Stimulated activated naive CD8-positive, alpha-beta T cell treated with anti-CD3 and anti-CD28 coated beads, Interleukin-15, amount 100 ng/mL, for 72 hours (primary cell): ENCODE results near the gene LYST.

Experiments
- ATAC-seq: fragments of 150-1000 bp; cut with Tn5 transposase; 2 replicates; pipeline ENCODE4 v1.10.0; 2021; ENCODE audit warnings: mild to moderate bottlenecking, moderate library complexity
- DNase-seq, 2 donors: peaks; one replicate each; pipeline ENCODE4 v3.0.0; 2021 to 2022
- H3K27ac Mint-ChIP-seq, 2 donors: one replicate each; pipeline ENCODE4 v1.8.0; 2022; ENCODE audit warnings: mild to moderate bottlenecking in 2 of 2, mixed read lengths in 2 of 2, moderate library complexity in 2 of 2
- H3K27me3 Mint-ChIP-seq: one replicate; pipeline ENCODE4 v1.8.0; 2022; ENCODE audit warnings: mixed read lengths
- H3K4me1 Mint-ChIP-seq: one replicate; pipeline ENCODE4 v1.8.0; 2022; ENCODE audit warnings: mild to moderate bottlenecking, mixed read lengths
- H3K4me3 Mint-ChIP-seq, 2 donors: one replicate each; pipeline ENCODE4 v1.8.0; 2022; ENCODE audit warnings: mild to moderate bottlenecking in 2 of 2, mixed read lengths in 2 of 2, moderate library complexity in 1 of 2
- H3K9me3 Mint-ChIP-seq, 2 donors: one replicate each; pipeline ENCODE4 v1.8.0; 2022; ENCODE audit warnings: mixed read lengths in 2 of 2

LYST gene

DNA sequence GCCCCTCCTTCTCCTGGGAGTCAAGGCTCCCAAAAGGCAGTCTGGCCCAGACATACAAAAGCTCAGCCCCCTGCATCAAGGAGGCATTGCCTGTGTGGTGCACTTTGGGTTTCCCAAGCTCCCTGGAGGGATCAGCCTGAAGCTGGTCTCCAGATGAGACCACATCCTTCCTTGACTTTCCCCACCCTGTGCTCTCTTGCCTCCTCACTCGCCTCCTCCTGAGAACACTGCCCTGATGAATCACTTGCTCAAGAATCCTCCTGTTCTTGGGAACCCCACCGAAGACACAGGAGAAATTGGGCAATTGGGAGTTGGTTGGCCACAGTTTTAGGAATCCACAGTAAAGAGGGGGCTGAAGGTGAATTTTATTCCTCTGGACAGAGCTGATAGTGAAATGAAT is 34.8 kb upstream of the LYST start:
- no peaks in the 10 kb centered on the region for H3K27me3 Mint-ChIP-seq
- H3K27ac Mint-ChIP-seq, result no peak overlapping the region
- DNase-seq (no peak), ATAC-seq (no peak)
- H3K9me3 Mint-ChIP-seq, result no peaks in the 10 kb centered on the region
- peaks cover 16% of the 10 kb centered on the region for H3K4me1 Mint-ChIP-seq
- no peak overlapping the region for H3K4me3 Mint-ChIP-seq

DNA sequence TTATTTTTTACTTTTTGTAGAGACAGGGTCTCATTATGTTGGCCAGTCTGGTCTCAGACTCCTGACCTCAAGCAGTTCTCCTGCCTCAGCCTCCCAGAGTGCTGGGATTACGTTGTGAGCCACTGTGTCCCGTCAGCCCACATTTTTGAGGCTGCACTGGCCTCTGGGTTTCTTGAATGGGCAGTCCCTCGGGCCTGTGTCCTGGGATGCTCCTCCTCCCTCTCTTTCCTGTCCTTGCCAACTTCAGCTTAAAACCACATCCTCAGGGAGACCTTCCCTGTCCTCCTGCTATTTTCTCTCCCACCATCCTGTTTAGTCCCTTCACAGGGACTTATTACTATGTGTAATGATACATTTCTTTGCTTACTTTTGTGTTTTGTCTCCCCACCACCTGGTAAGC is 31.4 kb upstream of the LYST start:
- no peak overlapping the region for H3K4me3 Mint-ChIP-seq
- H3K27ac Mint-ChIP-seq, result no peak overlapping the region
- H3K9me3 Mint-ChIP-seq, result no peaks in the 10 kb centered on the region
- no peak for ATAC-seq
- H3K4me1 Mint-ChIP-seq, result peaks cover 16% of the 10 kb centered on the region
- H3K27me3 Mint-ChIP-seq, result no peaks in the 10 kb centered on the region
- no peak for DNase-seq

- no peaks in the 10 kb centered on the region for H3K9me3 Mint-ChIP-seq
Measured at GRCh38 chr1:235893840-235894239, 27.1 kb upstream of the LYST start.

DNA sequence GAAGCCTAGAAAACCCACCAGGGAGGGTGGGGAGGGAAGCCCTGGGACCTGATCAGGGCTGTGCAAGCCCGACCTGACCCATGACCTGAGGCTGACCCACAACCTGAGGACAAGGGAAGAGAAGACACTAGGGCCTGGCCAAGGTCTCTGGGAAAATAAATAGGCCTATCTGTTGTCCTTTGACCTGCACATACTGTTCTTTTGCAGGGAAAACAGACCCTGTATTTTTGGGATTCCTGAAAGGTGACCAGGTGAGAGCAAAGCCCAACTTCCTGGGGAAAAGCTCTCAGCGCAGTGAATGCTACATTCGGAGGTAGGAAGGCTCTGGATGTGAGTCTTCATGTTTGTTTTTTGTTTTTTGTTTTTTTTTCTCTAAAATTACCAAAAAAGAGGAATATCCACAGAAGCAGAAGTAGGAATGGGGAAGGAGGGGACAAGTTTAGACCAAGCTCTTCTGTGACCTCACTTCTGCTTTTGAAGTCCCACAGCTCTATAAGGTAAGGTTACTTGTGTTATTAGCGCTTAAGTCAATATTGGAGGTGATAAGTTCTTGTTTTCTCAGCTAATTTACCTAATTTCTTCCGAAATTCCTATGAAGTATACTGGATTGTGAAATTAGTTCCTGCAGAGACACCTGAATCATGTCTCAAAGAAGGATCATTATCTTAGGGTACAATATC is 26.2 kb upstream of the LYST start:
- DNase-seq, result no peak
- no peak for ATAC-seq
- no peak overlapping the region for H3K4me3 Mint-ChIP-seq
- H3K27ac Mint-ChIP-seq, result no peak overlapping the region
- H3K9me3 Mint-ChIP-seq, result no peaks in the 10 kb centered on the region
- H3K4me1 Mint-ChIP-seq, result peaks cover 40% of the 10 kb centered on the region
- no peaks in the 10 kb centered on the region for H3K27me3 Mint-ChIP-seq

More at GRCh38 chr1:235893840-235894239, 27.1 kb upstream of the LYST start:
- H3K27ac Mint-ChIP-seq, result no peak overlapping the region
- H3K4me3 Mint-ChIP-seq, result no peak overlapping the region
- ATAC-seq, result no peak
- H3K27me3 Mint-ChIP-seq, result no peaks in the 10 kb centered on the region
- peaks cover 30% of the 10 kb centered on the region for H3K4me1 Mint-ChIP-seq
- no peak for DNase-seq

DNA sequence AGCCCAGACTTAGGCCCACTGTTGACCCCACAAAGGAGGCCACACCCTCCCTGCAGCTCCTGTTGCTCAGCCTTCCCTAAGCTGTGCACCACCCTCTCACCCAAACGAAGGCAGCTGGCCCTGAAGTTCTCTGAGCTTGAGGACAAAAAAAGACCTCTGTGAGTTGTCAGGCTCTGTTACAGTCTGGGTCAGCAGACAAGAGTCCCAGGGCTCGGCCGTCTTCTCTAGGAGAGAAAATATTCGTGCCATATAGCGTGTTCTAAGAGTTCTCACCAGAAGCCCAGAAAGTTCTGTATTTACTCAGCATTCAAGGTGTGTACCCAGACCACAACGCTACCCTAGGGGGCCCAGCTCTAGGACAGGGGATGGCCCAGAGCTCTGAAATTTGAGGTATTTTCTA is 25.5 kb upstream of the LYST start:
- DNase-seq, result peak; percentile 35 to 41
- H3K27ac Mint-ChIP-seq, result no peak overlapping the region
- no peaks in the 10 kb centered on the region for H3K9me3 Mint-ChIP-seq
- no peaks in the 10 kb centered on the region for H3K27me3 Mint-ChIP-seq
- ATAC-seq, result peak; percentile 62
- H3K4me1 Mint-ChIP-seq, result peaks cover 46% of the 10 kb centered on the region
- peak overlapping the region; percentile 34 to 38 for H3K4me3 Mint-ChIP-seq

DNA sequence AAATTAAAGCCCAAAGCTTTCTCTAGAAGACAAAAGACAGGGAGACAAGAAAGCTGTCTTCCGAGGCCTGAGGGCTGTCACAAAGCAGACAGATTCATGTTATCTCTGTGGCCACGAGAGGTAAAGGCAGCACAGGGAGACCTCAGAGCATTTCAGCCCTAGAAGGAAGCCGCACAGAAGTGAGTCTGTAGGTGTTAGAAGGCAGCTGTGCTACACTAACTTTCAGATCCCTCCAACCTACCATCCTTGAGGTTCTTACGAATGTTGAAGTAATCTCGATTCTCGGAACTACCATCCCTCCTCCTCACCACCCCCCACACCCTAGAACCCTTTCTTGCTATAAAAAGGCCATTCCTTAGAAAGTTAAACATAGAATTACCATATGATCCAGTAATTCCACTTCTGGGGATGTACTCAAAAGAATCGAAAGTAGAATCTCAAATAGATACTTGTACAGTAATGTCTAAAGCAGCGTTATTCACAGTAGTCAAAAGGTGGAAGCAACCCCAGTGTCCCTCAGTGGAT is 21.5 kb upstream of the LYST start:
- H3K4me1 Mint-ChIP-seq, result peaks cover 76% of the 10 kb centered on the region
- no peak overlapping the region for H3K4me3 Mint-ChIP-seq
- DNase-seq (peak; percentile 67 to 78), ATAC-seq (peak; percentile 89)
- no peaks in the 10 kb centered on the region for H3K27me3 Mint-ChIP-seq
- no peaks in the 10 kb centered on the region for H3K9me3 Mint-ChIP-seq
- peak overlapping the region; percentile 4 to 77 for H3K27ac Mint-ChIP-seq

GRCh38 chr1:235887676-235888075 is 21.0 kb upstream of the LYST start:
- H3K4me1 Mint-ChIP-seq, result peaks cover 78% of the 10 kb centered on the region
- H3K27ac Mint-ChIP-seq, result peak overlapping the region; percentile 4 to 97
- DNase-seq (no peak), ATAC-seq (peak; percentile 51)
- peak overlapping the region; percentile 59 to 76 for H3K4me3 Mint-ChIP-seq
- no peaks in the 10 kb centered on the region for H3K9me3 Mint-ChIP-seq
- no peaks in the 10 kb centered on the region for H3K27me3 Mint-ChIP-seq

DNA sequence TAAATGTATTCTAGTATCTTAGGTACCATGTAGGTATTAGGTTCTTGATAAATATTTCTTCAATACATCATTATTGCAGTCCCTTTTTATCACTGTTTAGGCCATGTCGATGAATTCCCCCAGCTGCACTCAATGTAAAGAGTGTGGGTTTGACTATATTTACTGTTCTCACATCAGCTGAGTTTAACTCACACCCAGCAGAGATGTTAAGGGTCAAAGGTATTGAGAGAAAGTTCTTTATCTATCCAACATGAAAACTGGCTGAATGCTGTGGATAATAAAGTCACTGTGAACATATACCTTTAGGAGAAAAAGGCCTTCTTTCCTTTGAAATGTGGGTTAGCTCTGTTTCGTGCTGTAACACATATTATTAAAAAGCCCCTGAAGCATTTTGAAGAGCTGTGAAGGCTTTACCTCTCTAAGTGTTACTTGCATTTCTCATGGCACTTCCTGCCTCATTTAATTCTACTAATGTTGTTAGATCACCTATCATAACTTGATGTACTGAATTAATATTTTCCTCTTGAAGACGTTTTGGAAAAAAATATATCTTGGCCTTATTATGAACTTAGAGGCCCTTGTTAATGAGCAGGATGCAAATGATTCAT is 19.1 kb upstream of the LYST start:
- Mint-ChIP-seq H3K9me3 (no peaks in the 10 kb centered on the region), H3K4me3 (peak overlapping the region in 1 of 2 donors; percentile 19), H3K4me1 (peaks cover 70% of the 10 kb centered on the region), H3K27ac (peak overlapping the region; percentile 54 to 72), H3K27me3 (no peaks in the 10 kb centered on the region)
- DNase-seq, result no peak
- no peak for ATAC-seq

- ATAC-seq, result no peak
- no peak for DNase-seq
- Mint-ChIP-seq H3K4me1 (peaks cover 52% of the 10 kb centered on the region), H3K27ac (no peak overlapping the region), H3K4me3 (peak overlapping the region in 1 of 2 donors; percentile 69), H3K9me3 (no peaks in the 10 kb centered on the region), H3K27me3 (no peaks in the 10 kb centered on the region)
Measured at GRCh38 chr1:235883261-235883927, 16.7 kb upstream of the LYST start.

GRCh38 chr1:235882816-235883215 is 16.1 kb upstream of the LYST start:
- Mint-ChIP-seq H3K4me1 (peaks cover 46% of the 10 kb centered on the region), H3K4me3 (peak overlapping the region in 1 of 2 donors; percentile 69), H3K27me3 (no peaks in the 10 kb centered on the region), H3K27ac (peak overlapping the region in 1 of 2 donors; percentile 15), H3K9me3 (no peaks in the 10 kb centered on the region)
- DNase-seq (no peak), ATAC-seq (no peak)

DNA sequence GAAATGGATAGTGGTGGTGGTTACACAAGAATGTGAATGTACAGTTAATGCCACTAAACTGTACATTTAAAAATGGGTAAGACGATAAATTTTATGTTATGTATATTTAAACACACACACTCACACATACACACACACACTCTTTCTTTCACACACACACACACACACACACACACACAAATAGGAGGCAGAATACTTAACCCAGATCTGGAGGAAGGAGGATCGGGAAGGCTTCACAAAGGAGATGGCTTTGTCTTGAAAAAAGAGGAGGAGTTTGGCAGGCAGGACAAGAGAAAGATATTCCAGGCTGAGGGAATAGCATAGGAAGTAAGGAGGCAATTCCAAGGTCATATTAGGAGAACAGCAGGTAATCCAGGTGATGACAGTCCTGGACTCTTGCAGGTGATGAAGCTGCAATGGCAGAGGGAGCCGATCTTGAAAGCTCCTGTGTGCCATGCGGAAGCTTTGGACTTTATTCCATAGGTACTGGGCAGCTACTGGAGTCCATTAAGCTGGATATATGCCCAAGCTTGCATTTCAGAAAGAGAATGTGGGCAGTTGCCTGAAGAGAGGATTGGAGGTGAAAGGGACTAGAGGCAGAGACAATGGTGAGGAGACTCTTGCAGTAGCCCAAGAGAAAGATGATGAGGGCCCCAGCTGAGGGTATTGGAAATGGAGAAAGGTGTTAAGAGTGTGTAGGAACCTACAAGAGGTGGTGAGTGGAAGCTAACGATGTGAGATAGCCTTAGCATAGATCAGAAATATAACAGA is 15.4 kb upstream of the LYST start:
- H3K4me3 Mint-ChIP-seq, result peak overlapping the region; percentile 44 to 69
- H3K9me3 Mint-ChIP-seq, result no peaks in the 10 kb centered on the region
- no peak overlapping the region for H3K27ac Mint-ChIP-seq
- ATAC-seq (no peak), DNase-seq (no peak)
- no peaks in the 10 kb centered on the region for H3K27me3 Mint-ChIP-seq
- peaks cover 39% of the 10 kb centered on the region for H3K4me1 Mint-ChIP-seq

- Mint-ChIP-seq H3K9me3 (no peaks in the 10 kb centered on the region), H3K4me1 (peaks cover 11% of the 10 kb centered on the region), H3K27ac (peak overlapping the region in 1 of 2 donors; percentile 78), H3K27me3 (no peaks in the 10 kb centered on the region), H3K4me3 (peak overlapping the region in 1 of 2 donors; percentile 3)
- DNase-seq, result no peak
- no peak for ATAC-seq
Measured at GRCh38 chr1:235878082-235878811, 11.5 kb upstream of the LYST start.

DNA sequence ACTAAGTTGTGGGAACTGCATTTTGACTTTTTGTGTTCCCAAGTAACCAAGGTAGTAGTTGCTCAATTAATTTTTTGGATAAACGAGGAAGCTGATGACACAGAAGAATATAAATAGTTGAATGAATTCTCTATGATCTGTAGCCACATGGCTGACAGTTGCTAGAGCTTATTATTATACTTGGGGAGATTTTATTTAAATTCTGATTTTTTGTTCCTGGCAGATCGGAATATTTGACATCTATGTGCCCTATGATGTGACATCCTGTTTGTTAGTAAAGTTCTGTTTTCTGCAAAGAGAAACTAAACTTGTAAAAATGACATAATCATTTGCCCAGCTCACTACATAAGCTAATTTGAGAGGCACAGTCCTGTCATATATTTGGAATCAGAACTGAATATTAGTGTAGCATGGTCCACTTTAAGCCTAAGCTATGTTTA is 9.7 kb upstream of the LYST start:
- Mint-ChIP-seq H3K9me3 (no peaks in the 10 kb centered on the region), H3K4me3 (peak overlapping the region; percentile 38 to 44), H3K4me1 (no peaks in the 10 kb centered on the region), H3K27me3 (no peaks in the 10 kb centered on the region), H3K27ac (peak overlapping the region; percentile 89 to 94)
- peak; percentile 54 for ATAC-seq
- DNase-seq, result no peak

GRCh38 chr1:235875036-235875597 is 8.4 kb upstream of the LYST start:
- no peaks in the 10 kb centered on the region for H3K9me3 Mint-ChIP-seq
- H3K27me3 Mint-ChIP-seq, result no peaks in the 10 kb centered on the region
- DNase-seq, result no peak
- peak overlapping the region; percentile 14 to 42 for H3K4me3 Mint-ChIP-seq
- H3K4me1 Mint-ChIP-seq, result no peaks in the 10 kb centered on the region
- no peak for ATAC-seq
- peak overlapping the region; percentile 89 to 94 for H3K27ac Mint-ChIP-seq
